Upper lobe of left lung (tissue), 6 donors: ENCODE measurements around the gene MAP3K14. TPM values are rescaled to one million over a fixed set of nuclear protein-coding genes. Genes with fewer than 3 reads are reported as not detected.

Experiments
- ATAC-seq, 2 donors: fragments of 200-7000 bp; cut with Tn5 transposase; one replicate each; pipeline ENCODE4 v1.9.1; 2022; ENCODE audit warnings: mild to moderate bottlenecking in 2 of 2, moderate library complexity in 2 of 2; ENCODE audit not compliant: low FRiP score in 2 of 2
- DNase-seq, 2 donors: peaks; one replicate each; pipeline ENCODE4 v3.0.0-alpha.2; 2019 to 2020
- H3K27ac ChIP-seq, 4 donors: fragments of 200-600 bp; sonication (generic); one replicate each; pipeline ENCODE4 v1.5.1; 2016 to 2019
- H3K27me3 ChIP-seq, 4 donors: fragments of 200-600 bp; sonication (generic); one replicate each; pipeline ENCODE4 v1.5.1; 2017 to 2019
- H3K36me3 ChIP-seq, 4 donors: fragments of 200-600 bp; sonication (generic); one replicate each; pipeline ENCODE4 v1.5.1; 2016 to 2019
- H3K4me1 ChIP-seq, 4 donors: fragments of 200-600 bp; sonication (generic); one replicate each; pipeline ENCODE4 v1.5.1; 2018 to 2019
- H3K4me3 ChIP-seq, 4 donors: fragments of 200-600 bp; sonication (generic); one replicate each; pipeline ENCODE4 v1.5.1; 2017 to 2019; ENCODE audit warnings: mild to moderate bottlenecking in 2 of 4, moderate library complexity in 1 of 4
- H3K9me3 ChIP-seq, 4 donors: fragments of 200-600 bp; sonication (generic); one replicate each; pipeline ENCODE4 v1.5.1; 2018 to 2019
- CTCF ChIP-seq, 6 experiments: fragments of 450-650 bp in 4 of 6; fragments of 200-600 bp in 2 of 6; sonication (generic) in 2 of 6; IDR thresholded peaks; one replicate each; pipeline ENCODE4 v1.5.1; 2016 to 2019; ENCODE audit warnings: antibody characterized with exemption in 6 of 6
- EP300 ChIP-seq, 4 donors: sonication (generic); formaldehyde crosslinking; IDR thresholded peaks; one replicate each; pipeline ENCODE4 v1.5.1; 2017; ENCODE audit warnings: antibody characterized with exemption in 4 of 4, control low read depth in 2 of 4
- POLR2A ChIP-seq, 4 donors: fragments of 450-650 bp; IDR thresholded peaks; one replicate each; pipeline ENCODE4 v1.5.1; 2016 to 2017; ENCODE audit warnings: antibody characterized with exemption in 4 of 4, mild to moderate bottlenecking in 2 of 4
- POLR2AphosphoS5 ChIP-seq, 2 donors: sonication (generic); formaldehyde crosslinking; IDR thresholded peaks; one replicate each; pipeline ENCODE4 v1.5.1; 2017; ENCODE audit warnings: antibody characterized with exemption in 2 of 2
- WGBS, 2 donors: methylation state at CpG; one replicate each; pipeline ENCODE4 v1.1.5; 2017 to 2018; 5-methylcytosine and 5-hydroxymethylcytosine counted together
- total RNA-seq, 6 donors: library from RNA; depleted of rRNA in 4 of 6; stranded (reverse); fragments of >200 nt in 4 of 6; gene quantifications; one replicate each; pipeline versions ENCODE4 v1.1.0 to v1.2.1, GENCODE V29; 2016 to 2021
- donor health status: DM: no; HTN: no; CAD: no; lungs with moderate emphysema.
- donor health status: DM: no; HTN: yes; CAD: no; lungs with severe emphysema.

MAP3K14 gene
- total RNA-seq, 6 donors from 2014 or later = 11.4 to 17.8 (median 13.5) TPM

GRCh38 chr17:45228763-45229539 is 87.9 kb downstream of the MAP3K14 start:
- Histone ChIP-seq H3K9me3 (no peaks in the 10 kb centered on the region), H3K4me1 (peaks cover 30 to 71% (median 55%) of the 10 kb centered on the region in 4 donors), H3K27me3 (no peaks in the 10 kb centered on the region), H3K36me3 (peaks cover 0 to 9% (median 2%) of the 10 kb centered on the region in 4 donors), H3K27ac (peak overlapping the region; percentile 65 to 93 (median 86)), H3K4me3 (peak overlapping the region in 1 of 4 donors; percentile 16)
- peak; percentile 65 to 90 for ATAC-seq
- 46 to 51% methylated on average over 7 to 19 of the region's 19 CpGs for WGBS, 2 donors
- peak; percentile 94 to 95 for DNase-seq
- TF ChIP-seq EP300 (IDR thresholded peaks at IDR 0.05) = peak in 1 of 4 donors; percentile 83
- peak; percentile 88 to 92 for TF ChIP-seq POLR2AphosphoS5 (IDR thresholded peaks at IDR 0.05)
- TF ChIP-seq POLR2A (IDR thresholded peaks at IDR 0.05) = peak in 1 of 4 donors; percentile 62
- TF ChIP-seq CTCF (IDR thresholded peaks at IDR 0.05) = peak in 2 of 6 experiments; percentile 17 to 19

GRCh38 chr17:45227926-45228762 is 88.7 kb downstream of the MAP3K14 start:
- Histone ChIP-seq H3K27ac (peak overlapping the region; percentile 65 to 93 (median 86)), H3K4me3 (peak overlapping the region in 1 of 4 donors; percentile 16), H3K27me3 (no peaks in the 10 kb centered on the region), H3K9me3 (no peaks in the 10 kb centered on the region), H3K4me1 (peaks cover 30 to 71% (median 55%) of the 10 kb centered on the region in 4 donors), H3K36me3 (peaks cover 0 to under 1% (median 0%) of the 10 kb centered on the region in 4 donors)
- DNase-seq (peak in 1 of 2 donors; percentile 72), ATAC-seq (no peak)
- WGBS, 2 donors = 60 to 84% methylated on average over 9 to 17 of the region's 17 CpGs
- no peak for TF ChIP-seq EP300 (IDR thresholded peaks at IDR 0.05)
- TF ChIP-seq POLR2AphosphoS5 (IDR thresholded peaks at IDR 0.05) = no peak
- no peak for TF ChIP-seq POLR2A (IDR thresholded peaks at IDR 0.05)
- no peak for TF ChIP-seq CTCF (IDR thresholded peaks at IDR 0.05)

- no peak for TF ChIP-seq EP300 (IDR thresholded peaks at IDR 0.05)
- TF ChIP-seq CTCF (IDR thresholded peaks at IDR 0.05) = no peak
- peak in 1 of 2 donors; percentile 20 for TF ChIP-seq POLR2AphosphoS5 (IDR thresholded peaks at IDR 0.05)
- TF ChIP-seq POLR2A (IDR thresholded peaks at IDR 0.05) = peak in 1 of 4 donors; percentile 36
- peaks cover 30 to 77% (median 55%) of the 10 kb centered on the region in 4 donors for H3K4me1 ChIP-seq
Observed at GRCh38 chr17:45227101-45227925, 89.5 kb downstream of the MAP3K14 start.

GRCh38 chr17:45226576-45226975 is 90.2 kb downstream of the MAP3K14 start:
- Histone ChIP-seq H3K4me1 (peaks cover 30 to 81% (median 55%) of the 10 kb centered on the region in 4 donors), H3K36me3 (no peaks in the 10 kb centered on the region), H3K4me3 (peak overlapping the region in 3 of 4 donors; percentile 17 to 71 (median 26)), H3K27me3 (peaks cover 0 to 5% (median 0%) of the 10 kb centered on the region in 4 donors), H3K27ac (peak overlapping the region; percentile 65 to 93 (median 86)), H3K9me3 (no peaks in the 10 kb centered on the region)
- TF ChIP-seq EP300 (IDR thresholded peaks at IDR 0.05) = no peak
- no peak for TF ChIP-seq CTCF (IDR thresholded peaks at IDR 0.05)
- no peak for TF ChIP-seq POLR2A (IDR thresholded peaks at IDR 0.05)
- no peak for TF ChIP-seq POLR2AphosphoS5 (IDR thresholded peaks at IDR 0.05)
- DNase-seq = no peak
- ATAC-seq = no peak
- WGBS, 2 donors = 44 to 63% methylated on average over 3 of the region's 3 CpGs

More at GRCh38 chr17:45227101-45227925, 89.5 kb downstream of the MAP3K14 start:
- Histone ChIP-seq H3K9me3 (no peaks in the 10 kb centered on the region), H3K27me3 (no peaks in the 10 kb centered on the region), H3K4me3 (peak overlapping the region in 3 of 4 donors; percentile 17 to 71 (median 26)), H3K36me3 (no peaks in the 10 kb centered on the region), H3K27ac (peak overlapping the region; percentile 65 to 93 (median 86))
- 57 to 60% methylated on average over 8 of the region's 8 CpGs for WGBS, 2 donors
- ATAC-seq (no peak), DNase-seq (no peak)
